HG02763 (cell line): Measurements from ENCODE around the gene NR2F1-AS1.
"Not testable (repeated sequence)": the region's sequence is repeated elsewhere in the genome, so short reads cannot be mapped to it uniquely, and the experiment has no call there.

Experiments used
- ATAC-seq: cut with Tn5 transposase; IDR thresholded peaks from one replicate; pipeline ENCODE4 v1.9.1; 2021; ENCODE audit warnings: mild to moderate bottlenecking, moderate library complexity; ENCODE audit not compliant: unreplicated experiment

Gene NR2F1-AS1

DNA sequence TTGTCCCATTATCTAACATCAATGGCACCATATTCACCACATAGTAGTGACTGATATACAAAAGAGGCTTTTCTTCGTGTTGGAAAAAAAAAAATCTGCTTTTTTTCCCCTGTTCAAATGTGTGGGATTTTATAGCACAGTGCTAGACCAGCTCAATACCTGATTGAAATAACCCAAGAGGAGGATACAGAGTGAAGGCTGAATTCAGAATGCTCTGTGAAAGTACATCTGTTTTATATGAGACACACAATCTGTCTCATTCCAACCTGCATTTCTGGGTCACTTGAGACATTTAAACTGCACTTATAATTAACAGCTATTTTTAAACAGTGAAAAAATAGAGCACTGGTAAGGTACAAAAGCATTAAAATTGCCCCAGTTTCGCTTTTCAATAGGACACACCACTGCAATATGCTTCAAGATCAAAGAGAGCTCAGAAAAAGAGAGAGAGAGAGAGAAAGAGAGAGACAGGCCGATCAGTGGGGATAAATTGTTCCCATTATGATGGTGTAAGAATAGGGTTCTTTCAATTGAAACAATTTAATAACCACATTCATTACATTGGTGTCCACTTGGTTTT lies 179.3 kb downstream of the NR2F1-AS1 start:
- no peak for ATAC-seq

DNA sequence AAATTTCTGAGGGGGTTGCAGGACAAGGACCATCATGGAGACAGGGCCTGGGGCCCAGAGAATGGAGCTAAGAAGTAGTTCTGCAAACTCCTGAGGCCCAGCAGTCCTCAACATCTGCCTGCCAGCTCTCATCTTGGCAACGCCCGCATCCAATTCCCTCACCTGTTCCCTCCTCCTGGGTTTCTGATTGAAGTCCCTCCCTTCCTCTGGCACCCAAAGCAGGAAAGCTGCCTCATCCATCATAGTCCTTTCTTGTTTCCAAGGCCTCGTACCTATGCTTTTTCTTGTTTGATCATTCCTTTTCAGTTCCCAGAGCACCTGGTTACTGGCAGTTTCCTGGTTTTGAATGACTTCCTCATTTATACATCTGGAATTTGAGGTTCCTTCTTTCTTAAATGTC lies 181.3 kb downstream of the NR2F1-AS1 start:
- no peak for ATAC-seq

DNA sequence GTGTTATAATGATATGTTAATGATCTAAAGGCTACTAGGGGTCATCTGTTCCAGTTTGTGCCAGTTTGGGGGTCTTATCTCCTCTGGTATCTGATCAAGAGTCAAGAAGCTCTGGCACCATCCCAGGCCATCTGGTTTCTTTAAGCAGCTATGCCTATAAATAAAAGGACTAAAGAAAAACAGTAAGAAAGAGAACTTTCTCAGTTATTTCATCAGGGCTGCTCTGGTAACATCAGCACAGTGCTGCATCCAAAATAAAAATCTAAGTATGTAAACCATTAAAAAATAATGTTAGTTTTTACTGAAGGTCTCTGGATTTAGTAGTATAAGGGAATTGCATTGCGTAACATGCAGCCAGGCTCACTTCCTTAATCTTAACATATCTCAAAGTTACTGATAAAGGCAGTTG lies 185.0 kb downstream of the NR2F1-AS1 start:
- no peak for ATAC-seq

- no peak for ATAC-seq
Observed at GRCh38 chr5:93395010-93395409, 186.0 kb downstream of the NR2F1-AS1 start.

DNA sequence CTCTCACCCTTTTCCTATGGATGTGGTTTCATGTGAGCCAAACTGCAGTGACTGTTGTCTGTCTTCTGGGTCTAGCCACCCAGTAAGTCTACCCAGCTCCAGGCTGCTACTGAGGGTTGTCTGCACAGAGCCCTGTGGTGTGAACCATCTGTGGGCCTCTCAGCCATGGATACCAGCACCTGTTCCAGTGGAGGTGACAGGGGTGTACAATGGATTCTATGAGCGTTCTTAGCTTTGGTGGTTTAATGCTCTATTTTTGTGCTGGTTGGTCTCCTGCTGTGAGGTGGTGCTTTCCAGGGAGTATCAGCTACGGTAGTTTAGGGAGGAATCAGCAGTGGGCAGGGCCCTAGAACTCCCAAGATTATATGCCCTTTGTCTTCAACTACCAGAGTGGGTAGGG lies 186.7 kb downstream of the NR2F1-AS1 start:
- ATAC-seq = no peak

GRCh38 chr5:93391169-93391568 lies 189.8 kb downstream of the NR2F1-AS1 start:
- ATAC-seq = not testable (repeated sequence)

- no peak for ATAC-seq
Observed at GRCh38 chr5:93385655-93386054, 195.4 kb downstream of the NR2F1-AS1 start.

DNA sequence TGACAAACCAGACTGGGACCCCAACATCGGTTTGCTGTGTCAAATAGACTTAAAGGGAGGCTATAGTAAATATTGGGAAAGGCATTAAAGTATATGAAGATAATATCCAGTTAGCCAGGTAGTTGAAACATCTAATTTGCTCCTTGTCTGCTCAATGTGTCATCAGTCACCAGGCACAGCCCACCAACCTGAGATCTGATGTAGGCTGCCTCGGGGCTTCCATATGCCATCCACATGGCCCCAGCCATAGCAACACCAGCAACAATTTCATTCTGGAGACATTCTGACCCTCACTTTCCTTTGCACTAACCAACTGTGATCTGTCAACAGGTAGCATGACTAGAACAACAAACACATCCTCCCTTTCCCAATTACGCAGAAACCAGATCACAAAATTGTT lies 196.0 kb downstream of the NR2F1-AS1 start:
- ATAC-seq = no peak

DNA sequence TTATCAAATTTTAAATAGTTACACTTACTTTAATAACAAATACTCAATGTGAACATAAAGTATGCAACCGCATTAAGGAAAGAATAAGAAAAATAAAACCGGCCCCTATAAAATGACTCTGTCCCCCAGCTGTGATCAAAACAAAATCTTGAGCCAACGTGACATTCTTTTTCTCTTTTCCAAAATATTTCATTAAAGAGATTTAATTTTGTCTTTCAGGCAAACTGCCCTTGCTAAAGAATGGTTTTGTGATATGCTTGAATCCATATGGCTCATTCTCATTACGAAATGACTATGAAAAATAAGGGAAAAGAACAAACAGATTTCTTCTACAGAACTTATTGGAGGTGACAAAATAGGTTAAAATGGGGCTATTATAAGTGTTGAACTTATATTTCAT lies 197.0 kb downstream of the NR2F1-AS1 start:
- ATAC-seq = no peak

DNA sequence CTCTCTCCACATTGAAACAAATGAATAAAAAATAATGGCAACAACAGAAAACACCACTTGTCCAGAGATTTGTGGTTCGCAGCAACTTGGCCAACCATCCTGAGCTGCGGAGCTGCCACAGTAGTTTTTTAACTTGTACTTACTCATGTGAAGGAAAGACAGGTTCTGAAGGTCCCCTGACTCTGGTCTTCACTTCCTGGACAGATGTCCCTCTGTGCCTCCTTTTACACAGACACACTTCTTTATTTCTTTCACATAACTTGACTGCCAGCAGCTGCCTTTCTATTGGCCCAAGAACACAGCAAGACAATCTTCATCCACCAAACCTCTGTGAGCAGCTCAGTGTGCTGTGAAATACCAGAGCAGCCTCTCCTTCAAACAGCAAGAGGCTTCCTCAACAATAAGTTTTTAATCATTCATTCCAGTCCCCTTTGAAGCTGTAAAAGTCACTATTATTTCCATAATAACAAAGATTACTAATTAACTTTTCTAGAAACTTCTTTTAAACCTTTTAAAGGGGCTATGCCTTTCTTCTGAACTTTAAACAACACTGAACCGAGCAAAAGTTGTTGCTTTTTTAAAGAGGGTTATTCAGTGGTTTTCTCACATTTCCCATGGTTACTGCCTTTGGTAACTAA lies 198.7 kb downstream of the NR2F1-AS1 start:
- ATAC-seq = no peak

- no peak for ATAC-seq
Observed at GRCh38 chr5:93381057-93381456, 200.0 kb downstream of the NR2F1-AS1 start.

- no peak for ATAC-seq
Observed at GRCh38 chr5:93378073-93378472, 202.9 kb downstream of the NR2F1-AS1 start.

DNA sequence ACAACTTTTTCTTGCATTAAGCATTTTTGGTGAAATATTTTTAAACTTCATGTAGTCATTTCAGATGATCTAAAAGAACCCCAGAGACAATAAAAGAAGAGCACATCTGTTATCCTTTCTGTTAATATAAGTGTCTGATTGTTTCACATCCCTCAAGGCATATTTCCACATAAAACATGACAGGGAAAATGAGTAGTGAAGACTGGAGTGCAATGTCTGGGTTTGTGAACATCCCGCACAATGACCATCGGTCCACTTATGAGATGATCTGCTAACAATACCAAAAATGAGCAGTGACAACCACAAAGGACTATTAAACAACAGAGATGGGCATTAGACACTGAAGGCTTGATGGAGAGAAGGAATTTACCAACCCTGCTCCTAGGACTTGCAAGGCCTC lies 209.1 kb downstream of the NR2F1-AS1 start:
- ATAC-seq = no peak

- no peak for ATAC-seq
Observed at GRCh38 chr5:93364378-93364777, 216.6 kb downstream of the NR2F1-AS1 start.

DNA sequence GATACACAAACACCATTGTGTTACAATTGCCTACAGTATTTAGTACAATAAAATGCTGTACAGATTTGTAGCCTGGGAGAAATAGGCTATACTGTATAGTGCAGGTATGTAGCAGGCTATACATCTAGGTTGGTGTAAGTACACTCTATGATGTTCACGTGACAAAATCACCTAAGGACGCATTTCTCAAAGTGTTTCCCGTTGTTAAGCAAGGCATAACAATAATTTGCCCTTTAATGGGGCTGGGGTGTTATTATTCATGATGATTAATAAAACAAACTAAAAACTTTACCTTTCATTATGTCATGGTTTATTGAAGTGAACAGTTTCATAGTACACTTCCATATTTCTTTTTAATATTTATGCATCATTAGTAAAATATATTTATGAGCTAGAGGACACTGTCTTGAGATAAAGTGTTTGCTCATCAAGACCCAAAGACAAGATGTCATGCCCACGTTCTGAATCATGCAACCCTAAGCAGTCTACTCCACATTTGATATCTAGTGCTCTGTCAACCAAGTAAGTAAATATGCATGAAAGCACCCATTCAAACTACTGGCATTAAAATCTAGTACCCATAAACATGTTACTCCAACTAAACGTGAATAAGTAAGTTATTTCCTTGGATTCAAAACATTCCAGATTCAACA lies 220.5 kb downstream of the NR2F1-AS1 start:
- no peak for ATAC-seq

GRCh38 chr5:93359960-93360305 lies 221.1 kb downstream of the NR2F1-AS1 start:
- no peak for ATAC-seq
